ENCODE data around the gene IP6K3.

DNA sequence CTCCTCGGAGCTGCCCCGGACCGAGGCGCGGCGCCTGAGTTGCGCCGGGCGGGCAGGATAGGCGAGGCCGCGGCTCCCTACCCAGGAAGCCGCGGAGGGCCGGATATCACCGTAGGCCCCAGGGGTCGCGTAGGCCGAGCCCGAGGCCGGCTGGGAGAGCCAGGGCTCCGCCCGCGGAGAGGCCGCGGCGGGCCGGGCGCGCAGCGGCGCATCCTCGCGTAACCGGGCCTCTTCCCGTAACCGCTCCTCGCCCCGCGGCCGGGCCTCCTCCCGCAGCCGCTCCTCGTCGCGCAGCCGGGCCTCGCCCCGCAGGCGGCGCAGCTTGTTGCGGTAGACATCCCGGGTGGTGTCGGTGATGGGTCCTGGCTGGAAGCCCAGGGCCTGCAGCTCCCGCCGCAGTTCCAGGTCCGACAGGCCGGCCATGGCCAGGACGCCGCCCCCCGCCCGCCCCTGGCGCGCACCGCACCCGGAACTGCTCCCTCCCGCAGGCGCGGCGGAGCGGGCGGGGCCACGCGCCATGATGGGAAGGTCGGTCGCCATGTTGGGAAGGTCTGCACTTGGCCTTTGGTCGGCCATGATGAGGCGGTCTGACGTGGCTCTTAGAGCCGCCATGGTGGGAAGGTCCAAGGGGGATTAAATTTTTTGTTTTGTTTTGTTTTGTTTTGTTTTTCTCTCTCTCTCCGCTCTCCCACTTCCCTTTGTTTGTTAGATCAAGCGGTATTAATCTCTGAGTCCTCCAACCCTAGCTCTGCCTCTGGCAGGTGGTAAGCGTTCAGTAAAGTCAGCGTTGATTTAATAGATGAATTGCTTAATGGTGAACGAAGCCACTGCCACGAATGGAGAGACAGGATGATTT is 42.2 kb upstream of the IP6K3 start, which contains the start of gene LEMD2:
- TF ChIP-seq CTCF (conservative IDR thresholded peaks at IDR 0.05; ENCODE audit: low read depth, low read length) (no peak), EZH2 (IDR thresholded peaks at IDR 0.05; ENCODE audit: borderline replicate concordance, low read depth, low read length, poor library complexity, severe bottlenecking) (no peak)
